Thymus (tissue), 11 donors: ENCODE measurements around the gene FXN. TPM values are rescaled to one million over a fixed set of nuclear protein-coding genes. Genes with fewer than 3 reads are reported as not detected.

Experiments
- DNase-seq, 9 donors: peaks; one replicate each; pipeline ENCODE4 v3.0.0-alpha.2; 2013; ENCODE audit warnings: low spot score in 9 of 9, low read depth in 6 of 9, missing footprints in 1 of 9
- H3K27ac ChIP-seq, 2 donors: one replicate each; pipeline ENCODE4 v1.5.1; 2013; ENCODE audit warnings: control low read depth in 1 of 2, low read depth in 1 of 2, low read length in 1 of 2, mild to moderate bottlenecking in 1 of 2, moderate library complexity in 1 of 2
- H3K27me3 ChIP-seq, 2 donors: one replicate each; pipeline ENCODE4 v1.5.1; 2013; ENCODE audit warnings: low read length in 1 of 2; ENCODE audit not compliant: control insufficient read depth in 2 of 2, insufficient read depth in 1 of 2
- H3K36me3 ChIP-seq, 2 donors: one replicate each; pipeline ENCODE4 v1.5.1; 2013; ENCODE audit warnings: low read length in 1 of 2, mild to moderate bottlenecking in 1 of 2, moderate library complexity in 1 of 2; ENCODE audit not compliant: control insufficient read depth in 2 of 2, insufficient read depth in 2 of 2
- H3K4me1 ChIP-seq, 2 donors: one replicate each; pipeline ENCODE4 v1.5.1; 2013; ENCODE audit warnings: low read length in 2 of 2; ENCODE audit not compliant: control insufficient read depth in 2 of 2, insufficient read depth in 2 of 2
- H3K4me3 ChIP-seq, 2 donors: one replicate each; pipeline ENCODE4 v1.5.1; 2013; ENCODE audit warnings: low read length in 2 of 2, control low read depth in 1 of 2, mild to moderate bottlenecking in 1 of 2
- H3K9me3 ChIP-seq, 2 donors: one replicate each; pipeline ENCODE4 v1.5.1; 2013; ENCODE audit warnings: low read length in 1 of 2, mild to moderate bottlenecking in 1 of 2; ENCODE audit not compliant: control insufficient read depth in 2 of 2, insufficient read depth in 1 of 2
- WGBS: extraction: QIAGEN DNeasy Blood & Tissue Kit; methylation state at CpG from one replicate; pipeline ENCODE4 v1.1.7; 2013; 5-methylcytosine and 5-hydroxymethylcytosine counted together
- polyA plus RNA-seq: library from polyadenylated mRNA; stranded (reverse); fragments of 200-250 nt; gene quantifications from one replicate; pipeline ENCODE4 v1.2.3, GENCODE V29; 2013
- total RNA-seq: library from RNA; stranded (reverse); fragments of 120-200 nt; gene quantifications from one replicate; pipeline ENCODE4 v1.2.4, GENCODE V29; 2013
- donor health status: healthy.

FXN gene
- total and polyA plus RNA-seq, 2 donors: 3.2 to 7.7 TPM

DNA sequence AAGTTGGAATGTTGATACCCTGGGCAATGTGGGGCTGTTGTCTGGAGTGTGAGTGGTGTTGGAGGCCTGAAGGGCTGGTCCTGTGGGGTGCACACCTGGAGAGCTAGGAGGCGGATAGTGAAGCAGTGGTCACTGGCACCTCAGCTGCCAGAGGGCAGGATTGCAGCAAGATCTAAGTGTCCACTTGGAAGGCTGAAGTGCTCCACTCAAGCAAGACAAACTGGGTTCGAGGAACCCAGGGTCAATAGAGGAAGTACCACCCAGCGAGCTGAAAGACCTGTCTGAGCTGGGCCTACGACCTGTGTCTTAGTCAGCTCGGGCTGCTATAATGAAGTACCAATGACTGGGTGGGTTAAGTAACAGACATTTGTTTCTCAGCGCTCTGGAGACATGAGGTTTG lies 98.9 kb downstream of the FXN start:
- 77% methylated on average over 6 of the region's 6 CpGs for WGBS
- DNase-seq: no peak
- H3K4me3 ChIP-seq: no peak overlapping the region
- H3K9me3 ChIP-seq: no peaks in the 10 kb centered on the region
- H3K27ac ChIP-seq: no peak overlapping the region
- no peaks in the 10 kb centered on the region for H3K4me1 ChIP-seq
- H3K27me3 ChIP-seq: no peaks in the 10 kb centered on the region
- H3K36me3 ChIP-seq: no peaks in the 10 kb centered on the region

- peaks cover 0 to 2% of the 10 kb centered on the region in 2 donors for H3K4me1 ChIP-seq
- H3K27me3 ChIP-seq: no peaks in the 10 kb centered on the region
- no peaks in the 10 kb centered on the region for H3K9me3 ChIP-seq
- WGBS: 98% methylated on average over 2 of the region's 2 CpGs
- H3K36me3 ChIP-seq: no peaks in the 10 kb centered on the region
- no peak overlapping the region for H3K4me3 ChIP-seq
- DNase-seq: no peak
- H3K27ac ChIP-seq: no peak overlapping the region
These were observed 100.6 kb downstream of the FXN start for GRCh38 chr9:69136185-69136584.

- Histone ChIP-seq H3K27me3 (no peaks in the 10 kb centered on the region), H3K9me3 (no peaks in the 10 kb centered on the region), H3K4me3 (no peak overlapping the region), H3K4me1 (peaks cover 0 to 2% of the 10 kb centered on the region in 2 donors), H3K36me3 (no peaks in the 10 kb centered on the region), H3K27ac (no peak overlapping the region)
- DNase-seq: no peak
- 93% methylated on average over 7 of the region's 7 CpGs for WGBS
These were observed 101.2 kb downstream of the FXN start for GRCh38 chr9:69136779-69137178.

DNA sequence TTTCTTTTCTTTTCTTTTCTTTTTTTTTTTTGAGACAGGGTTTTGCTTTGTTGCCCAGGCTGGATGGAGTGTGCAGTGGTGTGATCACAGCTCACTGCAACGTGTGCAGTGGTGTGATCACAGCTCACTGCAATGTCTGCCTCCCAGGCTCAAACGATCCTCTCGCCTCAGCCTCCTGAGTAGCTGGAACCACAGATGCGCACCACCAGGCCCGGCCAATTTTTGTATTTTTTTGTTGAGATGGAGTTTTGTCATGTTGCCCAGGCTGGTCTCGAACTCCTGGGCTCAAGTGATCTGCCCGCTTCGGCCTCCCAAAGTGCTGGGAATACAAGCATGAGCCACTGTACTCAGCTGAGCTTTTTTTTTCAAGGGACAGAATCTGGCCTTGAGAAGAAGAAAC lies 101.8 kb downstream of the FXN start:
- Histone ChIP-seq H3K27me3 (no peaks in the 10 kb centered on the region), H3K9me3 (no peaks in the 10 kb centered on the region), H3K36me3 (no peaks in the 10 kb centered on the region), H3K4me1 (peaks cover 0 to 2% of the 10 kb centered on the region in 2 donors), H3K4me3 (no peak overlapping the region), H3K27ac (no peak overlapping the region)
- no peak for DNase-seq
- WGBS: 96% methylated on average over 8 of the region's 8 CpGs

DNA sequence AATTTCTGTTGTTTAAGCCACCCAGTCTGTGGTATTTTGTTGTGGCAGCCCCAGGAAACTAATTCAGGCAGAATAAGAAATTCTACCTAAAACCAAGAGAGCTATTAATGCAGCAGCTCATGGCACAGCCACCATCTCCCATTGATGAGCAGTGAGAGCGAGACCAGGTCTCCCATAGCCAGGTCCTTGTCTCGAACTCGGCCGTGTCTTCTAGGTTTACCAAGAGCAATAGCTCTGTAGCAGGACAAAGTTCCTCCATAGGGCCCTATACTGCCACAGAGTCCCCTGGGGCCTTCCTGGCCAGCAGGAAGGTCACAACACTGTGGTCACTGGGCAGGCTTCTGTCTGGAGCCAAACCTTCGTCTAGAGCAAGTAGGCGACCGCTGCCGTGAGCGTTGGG lies 104.0 kb downstream of the FXN start:
- Histone ChIP-seq H3K4me1 (peaks cover 0 to 2% of the 10 kb centered on the region in 2 donors), H3K36me3 (no peaks in the 10 kb centered on the region), H3K27ac (no peak overlapping the region), H3K4me3 (no peak overlapping the region), H3K9me3 (no peaks in the 10 kb centered on the region), H3K27me3 (no peaks in the 10 kb centered on the region)
- no peak for DNase-seq
- WGBS: 91% methylated on average over 9 of the region's 9 CpGs

- 95% methylated on average over 5 of the region's 5 CpGs for WGBS
- Histone ChIP-seq H3K27ac (no peak overlapping the region), H3K4me1 (peaks cover 0 to 2% of the 10 kb centered on the region in 2 donors), H3K36me3 (no peaks in the 10 kb centered on the region), H3K9me3 (no peaks in the 10 kb centered on the region), H3K27me3 (no peaks in the 10 kb centered on the region), H3K4me3 (no peak overlapping the region)
- DNase-seq: no peak
These were observed 104.7 kb downstream of the FXN start for GRCh38 chr9:69140123-69140735.

GRCh38 chr9:69141851-69142250 lies 106.3 kb downstream of the FXN start:
- DNase-seq: no peak
- Histone ChIP-seq H3K4me3 (no peak overlapping the region), H3K9me3 (no peaks in the 10 kb centered on the region), H3K36me3 (no peaks in the 10 kb centered on the region), H3K27ac (no peak overlapping the region), H3K27me3 (no peaks in the 10 kb centered on the region), H3K4me1 (peaks cover 0 to 2% of the 10 kb centered on the region in 2 donors)
- WGBS: 96% methylated on average over 5 of the region's 5 CpGs

- no peak for DNase-seq
- H3K9me3 ChIP-seq: no peaks in the 10 kb centered on the region
- H3K4me1 ChIP-seq: peaks cover 0 to 2% of the 10 kb centered on the region in 2 donors
- WGBS: 96% methylated on average over 1 of the region's 1 CpG
- H3K27ac ChIP-seq: no peak overlapping the region
- H3K4me3 ChIP-seq: no peak overlapping the region
- no peaks in the 10 kb centered on the region for H3K27me3 ChIP-seq
- no peaks in the 10 kb centered on the region for H3K36me3 ChIP-seq
These were observed 107.7 kb downstream of the FXN start for GRCh38 chr9:69143291-69143690.

GRCh38 chr9:69145144-69145715 lies 109.7 kb downstream of the FXN start:
- Histone ChIP-seq H3K4me1 (peaks cover 0 to 1% of the 10 kb centered on the region in 2 donors), H3K9me3 (no peaks in the 10 kb centered on the region), H3K27ac (no peak overlapping the region), H3K36me3 (no peaks in the 10 kb centered on the region), H3K4me3 (no peak overlapping the region), H3K27me3 (no peaks in the 10 kb centered on the region)
- 99% methylated on average over 8 of the region's 8 CpGs for WGBS
- DNase-seq: no peak
